ENCODE data around the gene NOTCH4. TPM values are rescaled to one million over a fixed set of nuclear protein-coding genes. Genes with fewer than 3 reads are reported as not detected.
A peak's percentile ranks its signal among the peaks of the same experiment; 100 is the strongest.
"Not testable (repeated sequence)": the region's sequence is repeated elsewhere in the genome, so short reads cannot be mapped to it uniquely, and the experiment has no call there.

The NOTCH4 gene
- total RNA-seq, 1 donor from 2014 or later: 6.7 TPM

- no peak for DNase-seq (ENCODE audit: low spot score)
These were observed 5.7 kb downstream of the NOTCH4 start for GRCh38 chr6:32218167-32218566.

GRCh38 chr6:32216998-32217397 lies 6.9 kb downstream of the NOTCH4 start:
- DNase-seq (ENCODE audit: low spot score): no peak

DNA sequence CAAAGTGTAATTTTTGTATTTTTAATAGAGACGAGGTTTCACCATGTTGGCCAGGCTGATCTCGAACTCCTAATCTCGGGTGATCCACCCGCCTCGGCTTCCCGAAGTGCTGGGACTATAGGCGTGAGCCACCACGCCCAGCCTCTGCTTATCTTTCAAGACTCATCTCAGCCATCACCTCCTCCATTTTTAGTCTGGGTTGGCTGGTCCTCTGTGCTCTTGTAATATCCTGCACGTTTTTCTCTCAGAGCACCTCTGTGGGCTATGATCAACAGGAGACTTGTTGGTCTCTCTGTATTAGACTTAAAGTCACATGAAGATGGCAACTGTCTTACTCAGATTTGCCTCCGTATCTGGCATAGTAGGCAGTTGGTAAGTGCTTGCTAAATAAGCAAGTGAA lies 7.6 kb downstream of the NOTCH4 start:
- no peak for DNase-seq (ENCODE audit: low spot score)

DNA sequence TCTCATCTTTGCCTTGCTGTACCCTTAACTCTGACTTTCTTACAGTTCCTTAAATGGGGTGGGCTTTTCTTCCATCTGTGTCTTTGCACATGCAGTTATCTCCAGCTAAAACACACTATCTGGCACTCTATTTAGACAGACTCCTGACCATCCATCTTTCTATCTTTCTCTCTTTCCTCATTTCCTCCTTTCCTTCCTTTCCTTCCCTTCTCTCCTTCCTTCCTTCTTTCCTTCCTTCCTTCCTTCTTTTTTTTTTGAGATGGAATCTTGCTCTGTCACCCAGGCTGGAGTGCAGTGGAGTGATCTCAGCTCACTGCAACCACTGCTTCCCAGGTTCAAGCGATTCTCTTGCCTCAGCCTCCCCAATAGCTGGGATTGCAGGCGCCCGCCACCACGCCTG lies 8.2 kb downstream of the NOTCH4 start:
- no peak for DNase-seq (ENCODE audit: low spot score)

DNA sequence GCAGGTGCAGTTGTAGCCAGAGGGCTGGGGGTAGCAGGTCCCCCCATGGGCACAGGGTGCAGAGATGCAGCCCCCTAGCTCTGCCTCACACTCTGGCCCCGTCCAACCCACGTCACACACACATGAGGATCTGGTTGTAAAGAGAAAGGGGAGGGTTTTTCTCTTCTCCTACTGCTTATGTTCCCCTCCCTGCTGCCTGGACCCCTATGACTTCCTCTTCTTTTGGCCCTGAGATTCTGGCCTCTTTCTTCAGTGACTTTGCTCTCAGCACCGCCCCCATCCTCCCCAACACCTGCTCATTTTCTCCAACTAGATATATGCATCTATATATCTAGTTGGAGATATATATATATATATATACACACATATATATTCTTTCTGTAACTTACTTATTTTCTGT lies 9.7 kb downstream of the NOTCH4 start:
- no peak for DNase-seq (ENCODE audit: low spot score)

GRCh38 chr6:32213649-32214048 lies 10.2 kb downstream of the NOTCH4 start:
- DNase-seq (ENCODE audit: low spot score): no peak

DNA sequence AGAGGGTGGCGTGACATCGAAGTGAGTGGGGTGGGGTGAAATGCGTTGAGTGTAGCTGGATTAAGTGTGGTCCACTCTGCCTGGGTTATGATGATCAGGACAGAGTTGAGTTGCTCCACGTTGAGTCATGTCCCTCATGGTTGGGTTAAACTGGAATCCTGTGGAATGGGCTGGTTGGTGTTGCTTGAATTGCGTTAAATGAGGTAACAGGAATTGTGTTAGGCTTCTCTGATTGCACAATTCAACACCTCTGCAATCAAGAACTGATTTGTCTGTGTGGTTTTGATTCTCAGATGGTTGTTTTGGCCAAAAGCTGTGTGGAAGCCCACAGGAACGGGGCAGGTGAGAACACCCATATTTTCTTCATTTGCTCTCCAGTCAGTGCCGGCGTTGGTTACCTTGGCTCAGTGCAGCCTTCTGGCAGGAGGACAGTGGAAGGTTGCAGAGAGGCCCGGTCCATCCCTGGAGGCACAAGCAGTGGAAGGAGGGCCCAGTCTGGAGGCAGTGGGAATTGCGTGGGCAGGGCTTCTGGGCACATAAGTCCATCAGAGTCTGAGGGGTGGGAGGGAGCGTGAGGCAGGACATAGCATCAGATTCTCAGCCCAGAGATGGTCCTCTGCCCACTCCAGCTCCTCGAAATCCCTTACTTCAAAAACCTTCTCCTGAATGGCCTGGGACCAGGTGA lies 11.6 kb downstream of the NOTCH4 start:
- no peak for DNase-seq (ENCODE audit: low spot score)

DNA sequence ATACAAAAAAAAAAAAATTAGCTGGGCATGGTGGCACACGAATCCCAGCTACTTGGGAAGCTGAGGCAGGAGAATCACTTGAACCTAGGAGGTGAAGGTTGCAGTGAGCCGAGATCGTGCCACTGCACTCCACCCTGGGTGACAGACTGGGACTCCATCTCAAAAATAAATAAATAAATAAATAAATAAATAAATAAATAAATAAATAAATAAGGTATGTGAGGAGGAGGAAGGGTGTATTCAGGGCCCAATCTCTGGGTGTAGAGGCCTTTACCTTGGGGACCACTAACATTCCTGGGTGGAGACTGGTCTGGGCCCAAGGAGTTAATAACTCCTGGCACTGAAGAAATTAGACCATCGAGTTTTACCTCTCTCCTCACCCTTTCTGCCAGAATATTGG lies 12.4 kb downstream of the NOTCH4 start:
- not testable (repeated sequence) for DNase-seq (ENCODE audit: low spot score)

- no peak for DNase-seq (ENCODE audit: low spot score)
These were observed 13.7 kb downstream of the NOTCH4 start for GRCh38 chr6:32210191-32210601.

- no peak for DNase-seq (ENCODE audit: low spot score)
These were observed 14.9 kb downstream of the NOTCH4 start for GRCh38 chr6:32208996-32209395.

DNA sequence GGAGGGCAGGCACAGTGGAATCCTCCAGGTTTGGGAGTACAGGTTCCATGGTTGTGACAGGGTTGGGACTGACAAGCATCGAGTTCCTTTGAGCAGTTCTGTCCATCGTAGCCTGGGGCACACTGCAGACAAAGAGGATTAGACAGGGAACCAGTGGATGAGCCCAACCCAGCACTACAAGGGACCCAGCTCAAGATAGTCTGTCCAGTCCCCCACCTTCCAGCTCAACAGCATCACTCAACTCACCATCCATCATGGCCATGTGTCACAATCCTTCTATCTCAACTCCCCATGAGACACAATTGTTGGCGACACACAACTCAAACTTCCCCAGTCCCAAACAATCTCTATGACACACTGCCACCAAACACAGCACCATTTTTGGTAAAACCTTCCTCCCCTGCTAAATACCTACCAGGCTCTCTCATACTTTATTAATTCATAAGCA lies 19.6 kb downstream of the NOTCH4 start:
- no peak for DNase-seq (ENCODE audit: low spot score)

DNA sequence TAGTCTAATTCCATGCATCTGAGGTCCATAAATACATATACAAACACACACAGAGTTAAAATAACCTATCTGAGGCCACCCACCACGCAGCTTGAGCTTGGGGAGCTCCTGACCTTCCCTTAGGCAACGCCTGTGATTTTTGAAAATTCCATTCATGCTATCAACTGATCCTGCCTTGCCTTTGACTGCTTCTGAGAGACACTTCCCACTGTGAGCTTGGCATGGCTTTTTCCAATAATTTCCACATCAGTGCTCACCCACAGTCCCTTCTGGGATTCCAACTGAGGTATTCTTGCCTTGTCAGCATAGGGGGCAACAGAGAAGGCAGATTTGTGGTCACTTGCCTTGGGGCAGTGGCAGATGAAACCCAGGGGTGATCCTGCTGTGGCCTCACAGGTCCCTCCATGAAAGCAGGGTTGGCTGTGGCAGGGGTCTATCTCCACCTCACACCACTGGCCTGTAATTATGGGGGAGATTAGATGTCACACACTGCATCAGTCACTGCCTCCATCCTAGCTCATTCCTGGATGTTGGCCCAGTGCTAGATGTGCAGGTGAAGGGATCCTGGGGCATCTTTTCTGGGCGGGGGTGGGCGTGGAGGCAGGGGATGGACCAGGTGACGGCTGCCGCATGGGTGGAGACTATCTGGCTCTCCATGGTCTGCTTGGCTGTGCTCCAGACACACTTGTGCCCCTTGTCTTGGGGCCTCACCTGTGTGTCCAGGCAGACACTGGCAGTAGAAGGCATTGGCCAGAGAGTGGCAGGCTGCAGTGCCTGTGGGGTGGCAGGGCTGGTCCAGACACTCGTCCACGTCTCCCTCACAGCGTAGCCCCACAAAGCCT lies 20.2 kb downstream of the NOTCH4 start:
- no peak for DNase-seq (ENCODE audit: low spot score)

DNA sequence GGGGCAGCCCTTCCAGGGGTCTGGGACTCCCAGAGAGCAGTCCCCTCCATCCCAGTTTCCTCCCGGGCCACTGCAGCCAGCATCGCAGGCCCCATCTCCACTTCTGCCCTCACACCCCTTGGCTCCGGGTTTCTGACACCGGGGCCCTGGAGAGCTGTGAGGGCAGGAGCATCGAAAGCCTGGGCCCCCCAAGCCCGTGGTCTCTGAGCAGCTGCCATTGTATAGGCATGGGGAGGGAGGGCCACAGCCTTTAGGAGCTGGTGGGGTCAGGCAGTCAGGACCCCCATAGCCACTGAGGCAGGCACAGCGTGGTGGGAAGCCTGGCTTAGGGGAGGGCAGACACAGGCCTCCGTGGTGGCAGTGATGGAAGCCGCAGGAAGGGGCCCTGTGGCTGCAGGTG lies 21.7 kb downstream of the NOTCH4 start:
- no peak for DNase-seq (ENCODE audit: low spot score)

DNA sequence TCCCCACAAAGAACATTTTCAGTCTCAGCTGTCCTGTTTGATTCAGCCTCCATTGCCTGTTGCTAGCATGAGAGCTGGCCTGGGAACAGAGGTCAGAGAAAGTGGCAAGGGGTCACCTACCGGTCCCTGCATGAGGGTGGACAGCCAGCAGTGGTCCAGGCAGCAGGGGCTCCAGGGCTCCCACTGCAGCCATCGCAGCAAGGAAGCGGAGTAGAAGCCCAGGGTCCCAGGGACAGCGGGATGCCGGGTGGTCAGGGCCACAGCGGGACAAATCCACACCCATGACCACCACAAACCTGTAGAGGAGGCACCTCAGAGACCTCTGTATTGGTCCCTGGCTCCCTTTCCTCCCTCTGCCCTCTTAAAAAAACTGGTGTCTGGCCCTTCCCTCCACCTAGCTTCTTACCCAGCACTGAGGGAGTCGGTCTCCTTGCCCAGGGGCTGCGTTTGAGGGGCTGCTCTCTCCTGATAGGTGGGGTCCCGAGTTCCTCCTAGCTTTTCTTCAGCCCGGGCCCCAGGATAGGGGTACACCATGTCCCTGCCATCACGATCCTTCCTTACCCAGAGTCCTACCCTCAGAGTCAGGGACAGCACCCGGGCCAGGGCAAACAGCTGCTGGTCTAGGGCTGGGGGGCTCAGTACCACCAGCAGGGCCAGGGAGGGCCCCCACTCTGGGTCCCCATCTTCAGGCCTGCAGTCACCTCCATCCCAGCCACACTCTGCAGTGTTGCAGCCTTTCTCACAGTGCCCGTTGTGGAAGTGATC lies 23.0 kb downstream of the NOTCH4 start:
- DNase-seq (ENCODE audit: low spot score): no peak

DNA sequence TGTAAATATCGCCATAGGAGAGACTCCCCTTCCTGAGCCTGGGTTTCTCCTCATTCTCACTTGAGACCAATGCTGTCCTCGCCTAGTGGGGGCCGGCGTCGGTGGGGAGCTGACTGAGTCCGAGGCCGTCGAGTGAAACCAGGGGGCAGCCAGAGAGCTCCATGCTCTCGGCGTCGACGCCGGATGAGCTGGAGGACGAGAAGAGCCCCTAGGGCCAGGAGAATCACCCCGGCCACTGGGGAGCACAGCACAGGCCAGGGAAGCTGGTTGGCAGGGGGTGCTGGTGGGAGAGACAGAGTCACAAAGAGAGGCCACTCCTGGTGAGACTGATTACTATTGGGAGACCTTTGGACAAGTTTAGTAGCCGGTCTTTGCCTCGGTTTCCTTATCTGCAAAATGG lies 25.0 kb downstream of the NOTCH4 start:
- DNase-seq (ENCODE audit: low spot score): no peak

GRCh38 chr6:32198345-32198696 lies 25.5 kb downstream of the NOTCH4 start:
- DNase-seq (ENCODE audit: low spot score): no peak

DNA sequence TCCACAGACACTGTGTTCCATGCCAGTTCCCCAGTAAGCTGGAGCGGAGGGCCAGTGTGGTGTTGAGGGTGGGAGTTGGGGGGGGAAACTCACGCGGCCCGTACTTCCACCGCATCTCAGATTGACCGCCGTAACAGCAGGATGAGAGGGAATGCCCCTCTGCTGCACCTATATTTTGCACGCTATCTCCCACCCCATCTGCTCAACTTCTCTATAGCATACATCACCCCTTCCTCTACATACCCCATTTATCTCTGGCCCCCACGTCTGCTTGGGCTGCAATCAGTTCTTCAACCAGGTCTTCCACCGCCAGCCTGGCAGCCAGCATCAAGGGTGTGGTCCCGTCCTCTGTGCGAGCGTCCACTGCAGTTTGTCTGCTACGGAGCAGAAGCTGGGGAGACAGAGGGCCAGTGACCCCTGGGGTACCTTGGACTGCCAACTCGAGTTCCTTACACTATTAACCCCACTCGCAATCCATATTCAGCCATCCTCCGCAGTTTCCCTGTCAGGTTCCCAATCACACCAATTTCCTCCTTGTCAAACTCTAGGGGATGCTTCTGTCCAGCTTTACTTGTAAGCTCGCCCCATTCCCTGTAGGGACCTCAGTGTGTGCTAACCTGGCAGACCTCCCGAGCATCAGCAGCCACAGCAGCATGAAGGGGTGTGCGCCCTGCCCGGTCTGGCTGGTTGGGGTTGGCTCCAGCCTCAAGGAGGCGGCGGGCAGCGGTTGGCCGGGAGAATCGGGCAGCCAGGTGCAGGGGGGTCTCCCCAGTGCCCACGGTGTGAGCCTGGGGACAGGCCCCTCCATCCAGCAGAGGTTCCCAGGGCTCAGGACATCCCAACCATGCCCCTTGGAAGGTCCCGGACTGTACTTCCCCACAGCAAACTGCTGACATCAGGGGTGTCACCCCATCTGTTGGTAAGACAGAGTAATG lies 26.9 kb downstream of the NOTCH4 start:
- DNase-seq (ENCODE audit: low spot score): peak; percentile 55

GRCh38 chr6:32195902-32196681 lies 27.8 kb downstream of the NOTCH4 start:
- peak; percentile 92 for DNase-seq (ENCODE audit: low spot score)

- peak; percentile 100 for DNase-seq (ENCODE audit: low spot score)
These were observed 28.3 kb downstream of the NOTCH4 start for GRCh38 chr6:32195652-32195901.

GRCh38 chr6:32194825-32195651 lies 28.8 kb downstream of the NOTCH4 start:
- peak; percentile 77 for DNase-seq (ENCODE audit: low spot score)
